ENCODE measurements around the gene PPP1R1C. TPM values are rescaled to one million over a fixed set of nuclear protein-coding genes. Genes with fewer than 3 reads are reported as not detected.

PPP1R1C gene
- total RNA-seq, 1 experiment from 2014 or later: 4.0 TPM

- no peak overlapping the region for H4K5ac ChIP-seq (ENCODE audit: insufficient read length, low read depth, low read length)
- no peaks in the 10 kb centered on the region for H3K9me3 ChIP-seq (ENCODE audit: control insufficient read depth, low read depth, low read length)
- H3K23me2 ChIP-seq (ENCODE audit: insufficient read length, low read depth, low read length, poor library complexity, severe bottlenecking): no peaks in the 10 kb centered on the region
- H4K91ac ChIP-seq (ENCODE audit: insufficient read length, low read depth, low read length): no peak overlapping the region
- no peak overlapping the region for H3K4ac ChIP-seq (ENCODE audit: low read depth, low read length)
- H3K27ac ChIP-seq (ENCODE audit: insufficient read length, low read depth, low read length): no peak overlapping the region
- no peak overlapping the region for H2BK12ac ChIP-seq (ENCODE audit: insufficient read length, low read depth, low read length)
- H3K56ac ChIP-seq (ENCODE audit: insufficient read length, low read depth, low read length): no peak overlapping the region
- no peak overlapping the region for H2AK5ac ChIP-seq (ENCODE audit: insufficient read length, low read length)
- no peaks in the 10 kb centered on the region for H3K9me3 Mint-ChIP-seq
- no peaks in the 10 kb centered on the region for H3K79me2 ChIP-seq (ENCODE audit: insufficient read depth, low read length)
- H3K18ac ChIP-seq (ENCODE audit: insufficient read length, low read depth, low read length): no peak overlapping the region
- no peak for DNase-seq
- H3K79me1 ChIP-seq (ENCODE audit: insufficient read depth, low read depth, low read length, poor library complexity, severe bottlenecking): no peaks in the 10 kb centered on the region
- H4K8ac ChIP-seq (replicated peaks; ENCODE audit: insufficient read length, low read depth, low read length): no peak overlapping the region
- no peaks in the 10 kb centered on the region for H3K27me3 Mint-ChIP-seq (ENCODE audit: low read depth)
- H3K9ac ChIP-seq (ENCODE audit: extremely low read depth, insufficient read length, low read length): no peak overlapping the region
- no CpG with 5 or more reads among the region's 1 CpG for WGBS (ENCODE audit: extremely low coverage, insufficient read length, low lambda C conversion rate)
- H3T11ph ChIP-seq (ENCODE audit: low read length): no peak overlapping the region
- H2AFZ ChIP-seq (ENCODE audit: low read length): no peak overlapping the region
- no peaks in the 10 kb centered on the region for H3K4me1 ChIP-seq (ENCODE audit: insufficient read depth, low read length)
- no peak overlapping the region for H2BK5ac ChIP-seq (ENCODE audit: insufficient read length, low read length)
- H3K27me3 ChIP-seq (ENCODE audit: insufficient read depth, low read length): no peaks in the 10 kb centered on the region
- H3K23ac ChIP-seq (ENCODE audit: insufficient read length, low read depth, low read length): no peak overlapping the region
- H4K20me1 ChIP-seq (ENCODE audit: control insufficient read depth, insufficient read depth, insufficient read length): no peaks in the 10 kb centered on the region
- no peak overlapping the region for H2BK20ac ChIP-seq (ENCODE audit: low read depth, low read length, poor library complexity, severe bottlenecking)
- H3K14ac ChIP-seq (ENCODE audit: insufficient read depth, low read length): no peak overlapping the region
- no peaks in the 10 kb centered on the region for H3K36me3 Mint-ChIP-seq (ENCODE audit: insufficient read depth in 1 of 3, low read depth in 3 of 3)
- H2BK120ac ChIP-seq (ENCODE audit: low read depth, low read length, poor library complexity, severe bottlenecking): no peak overlapping the region
- H3K4me1 Mint-ChIP-seq: peaks cover 6% of the 10 kb centered on the region in 2 experiments
- H2BK15ac ChIP-seq (ENCODE audit: low read depth, low read length): no peak overlapping the region
- TF ChIP-seq CTCF (conservative IDR thresholded peaks at IDR 0.05): no peak
- no peak overlapping the region for H3K4me3 Mint-ChIP-seq
- H3K27ac Mint-ChIP-seq: no peak overlapping the region
- no peak overlapping the region for H3K4me2 ChIP-seq (ENCODE audit: insufficient read depth, insufficient read length, low read length)
Measured at GRCh38 chr2:182110347-182110746, 124.7 kb downstream of the PPP1R1C start.
